Calu3 (cell line): ENCODE measurements around the gene LMNB1. TPM values are rescaled to one million over a fixed set of nuclear protein-coding genes. Genes with fewer than 3 reads are reported as not detected.

Experiments
- BruUV-seq: library from RNA; stranded (reverse); fragments of 400-500 nt; replicated peaks from 2 replicates; lab custom pipeline; 2021; lab: Mats Ljungman, UMichigan
- CTCF ChIA-PET: fragments of 300-600 bp; sonication (Branson Sonifier 250); formaldehyde crosslinking; loops from one replicate; lab custom pipeline; 2022; ENCODE audit warnings: antibody characterized with exemption; lab: Charles Lee
- DNase-seq: peaks from one replicate; pipeline ENCODE4 v3.0.0; 2022
- H3K27ac Mint-ChIP-seq: one replicate; pipeline ENCODE4 v1.8.0; 2022; ENCODE audit warnings: mixed read lengths; ENCODE audit not compliant: unreplicated experiment
- H3K27me3 Mint-ChIP-seq: one replicate; pipeline ENCODE4 v1.8.0; 2022; ENCODE audit warnings: mixed read lengths; ENCODE audit not compliant: unreplicated experiment
- H3K36me3 Mint-ChIP-seq: one replicate; pipeline ENCODE4 v1.8.0; 2022; ENCODE audit warnings: mild to moderate bottlenecking, moderate library complexity, mixed read lengths; ENCODE audit not compliant: insufficient read depth, unreplicated experiment
- H3K4me1 Mint-ChIP-seq: one replicate; pipeline ENCODE4 v1.8.0; 2022; ENCODE audit warnings: mild to moderate bottlenecking, low read depth, mixed read lengths; ENCODE audit not compliant: unreplicated experiment
- H3K4me3 Mint-ChIP-seq: one replicate; pipeline ENCODE4 v1.8.0; 2022; ENCODE audit warnings: mild to moderate bottlenecking, low read depth, moderate library complexity, mixed read lengths; ENCODE audit not compliant: unreplicated experiment
- H3K9me3 Mint-ChIP-seq: one replicate; pipeline ENCODE4 v1.8.0; 2022; ENCODE audit warnings: low read depth, mixed read lengths; ENCODE audit not compliant: unreplicated experiment
- intact Hi-C: fragments of 100-400 bp; cut with micrococcal nuclease; formaldehyde crosslinking; loops from one replicate; pipeline ENCODE4 v1.10.0; 2022; ENCODE audit not compliant: unreplicated experiment
- total RNA-seq: library from RNA; stranded (reverse); gene quantifications from 2 replicates; pipeline ENCODE4 v1.2.3, GENCODE V29; 2022
- TF ChIP-seq, protein P1 (sequence below): fragments of 200-600 bp; IDR thresholded peaks from one replicate; pipeline ENCODE4 v1.8.0; 2022; ENCODE audit warnings: antibody characterized with exemption; ENCODE audit not compliant: unreplicated experiment

Gene LMNB1
- total RNA-seq, 1 experiment from 2014 or later, result 153 TPM

GRCh38 chr5:126746290-126746689 lies 30.6 kb upstream of the LMNB1 start:
- peaks cover 16% of the 10 kb centered on the region for H3K4me1 Mint-ChIP-seq
- DNase-seq, result no peak
- CTCF ChIA-PET, result no interaction called here
- BruUV-seq, result no TSS peak
- H3K4me3 Mint-ChIP-seq, result no peak overlapping the region
- intact Hi-C loops, result no loop called here
- H3K36me3 Mint-ChIP-seq, result no peaks in the 10 kb centered on the region
- no peak overlapping the region for H3K27ac Mint-ChIP-seq
- TF ChIP-seq, protein P1, sequence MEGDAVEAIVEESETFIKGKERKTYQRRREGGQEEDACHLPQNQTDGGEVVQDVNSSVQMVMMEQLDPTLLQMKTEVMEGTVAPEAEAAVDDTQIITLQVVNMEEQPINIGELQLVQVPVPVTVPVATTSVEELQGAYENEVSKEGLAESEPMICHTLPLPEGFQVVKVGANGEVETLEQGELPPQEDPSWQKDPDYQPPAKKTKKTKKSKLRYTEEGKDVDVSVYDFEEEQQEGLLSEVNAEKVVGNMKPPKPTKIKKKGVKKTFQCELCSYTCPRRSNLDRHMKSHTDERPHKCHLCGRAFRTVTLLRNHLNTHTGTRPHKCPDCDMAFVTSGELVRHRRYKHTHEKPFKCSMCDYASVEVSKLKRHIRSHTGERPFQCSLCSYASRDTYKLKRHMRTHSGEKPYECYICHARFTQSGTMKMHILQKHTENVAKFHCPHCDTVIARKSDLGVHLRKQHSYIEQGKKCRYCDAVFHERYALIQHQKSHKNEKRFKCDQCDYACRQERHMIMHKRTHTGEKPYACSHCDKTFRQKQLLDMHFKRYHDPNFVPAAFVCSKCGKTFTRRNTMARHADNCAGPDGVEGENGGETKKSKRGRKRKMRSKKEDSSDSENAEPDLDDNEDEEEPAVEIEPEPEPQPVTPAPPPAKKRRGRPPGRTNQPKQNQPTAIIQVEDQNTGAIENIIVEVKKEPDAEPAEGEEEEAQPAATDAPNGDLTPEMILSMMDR, result no peak
- no peaks in the 10 kb centered on the region for H3K27me3 Mint-ChIP-seq
- H3K9me3 Mint-ChIP-seq, result no peaks in the 10 kb centered on the region

DNA sequence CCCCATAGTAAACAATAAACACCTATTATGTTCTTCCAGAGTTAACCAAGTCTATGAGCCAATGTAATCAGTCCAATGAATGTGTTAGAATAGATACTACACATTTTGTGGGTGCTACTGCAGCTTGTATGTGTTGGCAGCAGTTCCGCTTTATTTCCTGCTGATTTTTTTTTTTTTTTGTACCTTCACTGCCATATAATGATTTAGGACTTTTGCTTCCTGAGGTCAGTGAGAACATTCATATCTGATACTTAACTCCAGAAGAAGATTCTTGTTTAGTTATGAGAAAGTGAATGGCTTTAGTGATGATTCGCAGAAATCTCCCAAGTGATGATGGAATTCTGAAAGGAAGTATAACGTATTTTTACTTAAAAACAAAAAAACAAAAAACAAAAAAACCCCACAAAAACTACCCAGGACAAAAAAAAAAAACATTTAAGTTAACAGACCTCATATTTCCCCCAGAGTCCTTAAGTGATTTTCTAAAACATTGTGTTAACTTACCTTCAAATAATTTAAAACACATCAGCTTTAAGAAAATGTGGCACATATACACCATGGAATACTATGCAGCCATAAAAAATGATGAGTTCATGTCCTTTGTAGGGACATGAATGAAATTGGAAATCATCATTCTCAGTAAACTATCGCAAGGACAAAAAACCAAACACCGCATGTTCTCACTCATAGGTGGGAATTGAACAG lies 24.7 kb upstream of the LMNB1 start:
- TF ChIP-seq, protein P1, result no peak
- CTCF ChIA-PET, result no interaction called here
- Mint-ChIP-seq H3K9me3 (no peaks in the 10 kb centered on the region), H3K27ac (no peak overlapping the region), H3K4me1 (peaks cover 16% of the 10 kb centered on the region), H3K4me3 (no peak overlapping the region), H3K36me3 (no peaks in the 10 kb centered on the region), H3K27me3 (no peaks in the 10 kb centered on the region)
- DNase-seq, result no peak
- BruUV-seq, result no TSS peak
- intact Hi-C loops, result no loop called here

- Mint-ChIP-seq H3K4me1 (peaks cover 10% of the 10 kb centered on the region), H3K27me3 (no peaks in the 10 kb centered on the region), H3K27ac (no peak overlapping the region), H3K36me3 (no peaks in the 10 kb centered on the region), H3K4me3 (no peak overlapping the region), H3K9me3 (no peaks in the 10 kb centered on the region)
- no TSS peak for BruUV-seq
- TF ChIP-seq, protein P1, result no peak
- DNase-seq, result no peak
- intact Hi-C loops, result no loop called here
- CTCF ChIA-PET, result interaction anchor here (0.7 kb wide), 1 partner anchor 28 kb away, joined by 5 read pairs; no protein-coding TSS in a partner anchor
Measured at GRCh38 chr5:126753227-126753626, 23.7 kb upstream of the LMNB1 start.

GRCh38 chr5:126754609-126755008 lies 22.3 kb upstream of the LMNB1 start:
- no peak overlapping the region for H3K4me3 Mint-ChIP-seq
- TF ChIP-seq, protein P1, result no peak
- H3K4me1 Mint-ChIP-seq, result peaks cover 5% of the 10 kb centered on the region
- H3K27ac Mint-ChIP-seq, result no peak overlapping the region
- no peaks in the 10 kb centered on the region for H3K27me3 Mint-ChIP-seq
- CTCF ChIA-PET, result interaction anchor here (0.6 to 0.8 kb wide), 3 partner anchors 39 to 1189 kb away, joined by 3 to 11 read pairs (median 5); no protein-coding TSS in a partner anchor
- no TSS peak for BruUV-seq
- DNase-seq, result no peak
- H3K9me3 Mint-ChIP-seq, result no peaks in the 10 kb centered on the region
- no peaks in the 10 kb centered on the region for H3K36me3 Mint-ChIP-seq
- intact Hi-C loops, result no loop called here
